CD4-positive, alpha-beta T cell (primary cell): Measurements from ENCODE around the gene GCNT2. TPM values are rescaled to one million over a fixed set of nuclear protein-coding genes. Genes with fewer than 3 reads are reported as not detected.

Experiments
- ATAC-seq: fragments of 200-7000 bp; cut with Tn5 transposase; one replicate; pipeline ENCODE4 v1.10.0; 2022; ENCODE audit warnings: mild to moderate bottlenecking; ENCODE audit not compliant: poor library complexity
- CTCF ChIA-PET: fragments of 350-600 bp; sonication (Branson Sonifier 250); formaldehyde crosslinking; loops from one replicate; lab custom pipeline; 2021; ENCODE audit warnings: antibody characterized with exemption, inconsistent platforms; lab: Charles Lee
- POLR2A ChIA-PET: fragments of 350-600 bp; sonication (Branson Sonifier 250); formaldehyde crosslinking; loops from one replicate; lab custom pipeline; 2021; ENCODE audit warnings: antibody characterized with exemption, inconsistent platforms; lab: Charles Lee
- DNase-seq, 14 experiments: peaks; one replicate each; pipeline ENCODE4 v3.0.0-alpha.2; 2013 to 2020; ENCODE audit warnings: mixed read lengths in 2 of 14
- H3K27ac ChIP-seq, 2 donors: one replicate each; pipeline versions ENCODE4 v1.5.1 to v1.7.0; 2013; ENCODE audit warnings: low read length in 2 of 2, low read depth in 1 of 2, mild to moderate bottlenecking in 1 of 2
- H3K27me3 ChIP-seq, 2 experiments: 1 replicate in 1 of 2; 2 replicates in 1 of 2; pipeline versions ENCODE4 v1.6.1 to v1.7.0; 2013; ENCODE audit warnings: low read length in 2 of 2, control low read depth in 1 of 2, mild to moderate bottlenecking in 1 of 2, moderate library complexity in 1 of 2; ENCODE audit not compliant: insufficient read depth in 2 of 2, control insufficient read depth in 1 of 2
- H3K36me3 ChIP-seq: one replicate; pipeline ENCODE4 v1.6.1; 2013; ENCODE audit warnings: low read length, control low read depth; ENCODE audit not compliant: insufficient read depth
- H3K4me1 ChIP-seq: one replicate; pipeline ENCODE4 v1.6.1; 2013; ENCODE audit warnings: low read length, control low read depth; ENCODE audit not compliant: insufficient read depth
- H3K4me3 ChIP-seq: one replicate; pipeline ENCODE4 v1.5.1; 2013; ENCODE audit warnings: mild to moderate bottlenecking, low read length, moderate library complexity
- H3K9me3 ChIP-seq, 2 experiments: 1 replicate in 1 of 2; 2 replicates in 1 of 2; pipeline versions ENCODE4 v1.6.1 to v1.7.0; 2013; ENCODE audit warnings: low read length in 2 of 2, mild to moderate bottlenecking in 2 of 2, control low read depth in 1 of 2, moderate library complexity in 1 of 2; ENCODE audit not compliant: control insufficient read depth in 1 of 2, insufficient read depth in 1 of 2
- H3K27ac Mint-ChIP-seq: one replicate; pipeline ENCODE4 v1.8.0; 2020; ENCODE audit warnings: mixed read lengths
- H3K27me3 Mint-ChIP-seq: one replicate; pipeline ENCODE4 v1.8.0; 2021; ENCODE audit warnings: mixed read lengths
- H3K36me3 Mint-ChIP-seq: one replicate; pipeline ENCODE4 v1.8.0; 2021; ENCODE audit warnings: low read depth, mixed read lengths
- H3K4me1 Mint-ChIP-seq: one replicate; pipeline ENCODE4 v1.8.0; 2021; ENCODE audit warnings: low read depth, mixed read lengths
- H3K4me3 Mint-ChIP-seq: one replicate; pipeline ENCODE4 v1.8.0; 2020; ENCODE audit warnings: mild to moderate bottlenecking, mixed read lengths
- H3K9me3 Mint-ChIP-seq: one replicate; pipeline ENCODE4 v1.8.0; 2020; ENCODE audit warnings: mixed read lengths
- CTCF ChIP-seq: fragments of 200-600 bp; IDR thresholded peaks from one replicate; pipeline ENCODE4 v1.8.0; 2022; ENCODE audit warnings: antibody characterized with exemption, mild to moderate bottlenecking
- intact Hi-C, 2 experiments: fragments of 100-400 bp; cut with DNase I in 1 of 2; cut with micrococcal nuclease in 1 of 2; formaldehyde crosslinking; loops; one replicate each; pipeline versions ENCODE4 v1.15.1 to v1.9.0; 2023 to 2025; cut with DNase I, micrococcal nuclease
- total RNA-seq, 174 experiments: library from RNA in 2 of 174; stranded (reverse) in 2 of 174; gene quantifications; one replicate each; pipeline ENCODE4 v1.2.3 and lab custom pipeline; 2021 to 2026

GCNT2 gene
- total RNA-seq, 2 experiments from 2014 or later, result 1.5 to 1.8 TPM

- Histone ChIP-seq H3K36me3 (no peaks in the 10 kb centered on the region), H3K9me3 (no peaks in the 10 kb centered on the region), H3K4me1 (peaks cover 40% of the 10 kb centered on the region), H3K27me3 (no peaks in the 10 kb centered on the region), H3K4me3 (no peak overlapping the region), H3K27ac (no peak overlapping the region)
- no peaks in the 10 kb centered on the region for H3K9me3 Mint-ChIP-seq
- intact Hi-C loops, result no loop called here
- no peaks in the 10 kb centered on the region for H3K27me3 Mint-ChIP-seq
- H3K4me1 Mint-ChIP-seq, result peaks cover 37% of the 10 kb centered on the region
- ChIA-PET CTCF (no interaction called here), POLR2A (no interaction called here)
- peak overlapping the region; percentile 45 for H3K4me3 Mint-ChIP-seq
- no peak overlapping the region for H3K27ac Mint-ChIP-seq
- TF ChIP-seq CTCF, result no peak
- no peak for ATAC-seq
- H3K36me3 Mint-ChIP-seq, result peaks cover 18% of the 10 kb centered on the region
- no peak for DNase-seq
Measured at GRCh38 chr6:10534419-10534762, 13.2 kb downstream of the GCNT2 start.

DNA sequence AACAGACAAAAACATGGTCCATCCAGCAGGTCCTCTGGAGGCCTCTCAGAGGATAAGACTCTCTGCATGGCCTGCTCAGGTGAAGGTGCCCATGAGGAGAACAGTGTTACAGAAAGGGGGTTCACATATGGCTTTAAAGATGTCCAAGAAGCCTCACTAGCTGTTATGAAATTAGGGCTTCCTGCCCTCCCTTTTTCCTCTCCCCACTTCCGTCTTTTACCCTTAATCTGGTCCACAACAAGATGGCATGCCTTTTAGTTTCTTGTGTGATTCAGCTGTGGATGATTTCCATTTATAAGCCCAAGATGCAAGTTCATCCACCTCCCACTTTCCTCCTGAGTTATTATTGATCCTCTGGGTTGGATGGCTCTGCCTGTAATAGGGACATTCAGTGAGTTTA is 14.0 kb downstream of the GCNT2 start:
- Histone ChIP-seq H3K9me3 (no peaks in the 10 kb centered on the region), H3K36me3 (no peaks in the 10 kb centered on the region), H3K4me3 (no peak overlapping the region), H3K27ac (no peak overlapping the region), H3K4me1 (peaks cover 32% of the 10 kb centered on the region), H3K27me3 (no peaks in the 10 kb centered on the region)
- Mint-ChIP-seq H3K4me3 (no peak overlapping the region), H3K36me3 (peaks cover 22% of the 10 kb centered on the region), H3K9me3 (no peaks in the 10 kb centered on the region), H3K4me1 (peaks cover 31% of the 10 kb centered on the region), H3K27me3 (no peaks in the 10 kb centered on the region), H3K27ac (no peak overlapping the region)
- ChIA-PET CTCF (no interaction called here), POLR2A (no interaction called here)
- intact Hi-C loops, result no loop called here
- no peak for TF ChIP-seq CTCF
- DNase-seq (no peak), ATAC-seq (no peak)

- no peak overlapping the region for H3K4me3 Mint-ChIP-seq
- DNase-seq (no peak), ATAC-seq (no peak)
- peaks cover 16% of the 10 kb centered on the region for H3K4me1 ChIP-seq
- H3K36me3 Mint-ChIP-seq, result peaks cover 40% of the 10 kb centered on the region
- H3K27me3 Mint-ChIP-seq, result no peaks in the 10 kb centered on the region
- no peak overlapping the region for H3K27ac Mint-ChIP-seq
- CTCF ChIA-PET, result no interaction called here
- H3K9me3 Mint-ChIP-seq, result peaks cover 6% of the 10 kb centered on the region
- intact Hi-C loops, result no loop called here
- H3K27me3 ChIP-seq, result no peaks in the 10 kb centered on the region
- H3K36me3 ChIP-seq, result no peaks in the 10 kb centered on the region
- no peak for TF ChIP-seq CTCF
- H3K9me3 ChIP-seq, result no peaks in the 10 kb centered on the region
- no peak overlapping the region for H3K4me3 ChIP-seq
- peaks cover 12% of the 10 kb centered on the region for H3K4me1 Mint-ChIP-seq
- H3K27ac ChIP-seq, result no peak overlapping the region
- POLR2A ChIA-PET, result interaction anchor here (0.8 kb wide), 1 partner anchor 9 kb away, joined by 3 read pairs; no protein-coding TSS in a partner anchor
Measured at GRCh38 chr6:10537726-10538125, 16.6 kb downstream of the GCNT2 start.
